Measurements from ENCODE around the gene CA10.

- TF ChIP-seq CTCF (optimal IDR thresholded peaks at IDR 0.05 in 1 of 3, IDR thresholded peaks at IDR 0.05 in 1 of 3, conservative IDR thresholded peaks at IDR 0.05 in 1 of 3; ENCODE audit: extremely low read depth in 1 of 3, insufficient read depth in 2 of 3, low read length in 3 of 3) (no peak), EZH2 (IDR thresholded peaks at IDR 0.05; ENCODE audit: low read length) (no peak)
Measured at GRCh38 chr17:51673070-51673469, 485.4 kb downstream of the CA10 start.

Measured in keratinocyte (primary cell).